Head of caudate nucleus (tissue), 42 donors: ENCODE data around the gene NOVA2.

Experiments
- DNase-seq, 42 donors: peaks; one replicate each; pipeline versions ENCODE4 v3.0.0 to v3.0.0-alpha.2; 2020 to 2021; ENCODE audit warnings: mixed read lengths in 7 of 42
- intact Hi-C: fragments of 100-400 bp; cut with DNase I; formaldehyde crosslinking; loops from one replicate; pipeline ENCODE4 v1.15.0; 2022

Gene NOVA2

GRCh38 chr19:45973553-45974338 lies at the start of gene NOVA2:
Gene NOVA2 (minus strand): TSS chr19:45973865. CDS start chr19:45973351, 514 bp downstream.
- intact Hi-C loops, result no loop called here
- DNase-seq, result peak; percentile 84 to 98 (median 94)

GRCh38 chr19:46023311-46023779 lies 49.7 kb upstream of the NOVA2 start:
- DNase-seq, result peak in 5 of 42 donors; percentile 14 to 27 (median 24)
- intact Hi-C loops, result no loop called here

GRCh38 chr19:46022431-46023310 lies 49.0 kb upstream of the NOVA2 start, which contains the start of gene PGLYRP1:
Gene PGLYRP1 (minus strand): TSS chr19:46023053. CDS start chr19:46023021, 32 bp downstream.
- DNase-seq, result peak in 6 of 42 donors; percentile 11 to 34 (median 25)
- intact Hi-C loops, result no loop called here

- DNase-seq, result no peak
- intact Hi-C loops, result no loop called here
Observed at GRCh38 chr19:46022061-46022430, 48.4 kb upstream of the NOVA2 start.

GRCh38 chr19:46021531-46022041 lies 47.9 kb upstream of the NOVA2 start:
- intact Hi-C loops, result no loop called here
- peak in 4 of 42 donors; percentile 10 to 36 (median 22) for DNase-seq

- intact Hi-C loops, result no loop called here
- peak in 1 of 42 donors; percentile 7 for DNase-seq
Observed at GRCh38 chr19:46020819-46021125, 47.1 kb upstream of the NOVA2 start.

GRCh38 chr19:46019270-46019669 lies 45.6 kb upstream of the NOVA2 start:
- peak in 1 of 42 donors; percentile 3 for DNase-seq

GRCh38 chr19:46018729-46019251 lies 45.1 kb upstream of the NOVA2 start:
- DNase-seq, result peak in 2 of 42 donors; percentile 5 to 9
- intact Hi-C loops, result loop anchor here (10.0 kb wide), 1 partner anchor 134 kb away; the partner anchor contains the start of gene IRF2BP1

More at GRCh38 chr19:46019270-46019669, 45.6 kb upstream of the NOVA2 start:
- intact Hi-C loops, result loop anchor here (10.0 kb wide), 1 partner anchor 134 kb away; the partner anchor contains the start of gene IRF2BP1

- intact Hi-C loops, result loop anchor here (10.0 kb wide), 1 partner anchor 133 kb away; the partner anchor contains the start of gene IRF2BP1
- no peak for DNase-seq
Observed at GRCh38 chr19:46017874-46018675, 44.4 kb upstream of the NOVA2 start.

- DNase-seq, result peak in 1 of 42 donors; percentile 16
- intact Hi-C loops, result loop anchor here (10.0 kb wide), 1 partner anchor 132 kb away; the partner anchor contains the start of gene IRF2BP1
Observed at GRCh38 chr19:46017095-46017429, 43.4 kb upstream of the NOVA2 start.

- peak in 41 of 42 donors; percentile 52 to 92 (median 82) for DNase-seq
- intact Hi-C loops, result loop anchor here (10.0 kb wide), 1 partner anchor 132 kb away; the partner anchor contains the start of gene IRF2BP1
Observed at GRCh38 chr19:46016426-46017094, 42.9 kb upstream of the NOVA2 start.

- peak in 3 of 42 donors; percentile 18 to 41 (median 30) for DNase-seq
- intact Hi-C loops, result loop anchor here (10.0 kb wide), 1 partner anchor 131 kb away; the partner anchor contains the start of gene IRF2BP1
Observed at GRCh38 chr19:46015687-46016425, 42.2 kb upstream of the NOVA2 start.

- intact Hi-C loops, result loop anchor here (10.0 kb wide), 1 partner anchor 130 kb away; the partner anchor contains the start of gene IRF2BP1
- peak in 21 of 42 donors; percentile 26 to 77 (median 44) for DNase-seq
Observed at GRCh38 chr19:46014941-46015686, 41.4 kb upstream of the NOVA2 start.

GRCh38 chr19:46014534-46014933 lies 40.9 kb upstream of the NOVA2 start:
- intact Hi-C loops, result loop anchor here (10.0 kb wide), 1 partner anchor 130 kb away; the partner anchor contains the start of gene IRF2BP1
- DNase-seq, result peak in 2 of 42 donors; percentile 19 to 32
